ENCODE data around the gene ZMIZ1.
A peak's percentile ranks its signal among the peaks of the same experiment; 100 is the strongest.

The ZMIZ1 gene

DNA sequence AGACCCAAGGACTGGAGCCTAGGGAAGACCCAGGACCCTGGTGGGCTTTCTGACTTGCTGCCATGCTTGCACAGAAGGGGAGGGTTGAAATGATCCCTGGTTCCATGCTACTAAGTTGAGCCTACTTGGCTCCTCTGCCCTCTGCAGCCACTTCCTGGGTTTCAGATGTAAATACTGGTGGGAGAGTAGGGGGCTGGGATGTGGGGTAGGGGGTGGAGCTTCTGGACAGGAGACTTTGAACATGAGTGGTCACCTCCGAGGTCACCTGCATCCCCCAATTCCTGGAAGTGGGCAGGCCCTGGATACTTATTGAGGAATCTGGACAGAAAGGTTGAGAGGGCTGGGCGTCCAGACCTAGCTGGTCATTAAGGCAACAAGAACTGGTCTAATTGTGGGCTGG, 2.9 kb upstream of the ZMIZ1 start:
- DNase-seq (ENCODE audit: low spot score) = no peak
- FAIRE-seq = no peak

DNA sequence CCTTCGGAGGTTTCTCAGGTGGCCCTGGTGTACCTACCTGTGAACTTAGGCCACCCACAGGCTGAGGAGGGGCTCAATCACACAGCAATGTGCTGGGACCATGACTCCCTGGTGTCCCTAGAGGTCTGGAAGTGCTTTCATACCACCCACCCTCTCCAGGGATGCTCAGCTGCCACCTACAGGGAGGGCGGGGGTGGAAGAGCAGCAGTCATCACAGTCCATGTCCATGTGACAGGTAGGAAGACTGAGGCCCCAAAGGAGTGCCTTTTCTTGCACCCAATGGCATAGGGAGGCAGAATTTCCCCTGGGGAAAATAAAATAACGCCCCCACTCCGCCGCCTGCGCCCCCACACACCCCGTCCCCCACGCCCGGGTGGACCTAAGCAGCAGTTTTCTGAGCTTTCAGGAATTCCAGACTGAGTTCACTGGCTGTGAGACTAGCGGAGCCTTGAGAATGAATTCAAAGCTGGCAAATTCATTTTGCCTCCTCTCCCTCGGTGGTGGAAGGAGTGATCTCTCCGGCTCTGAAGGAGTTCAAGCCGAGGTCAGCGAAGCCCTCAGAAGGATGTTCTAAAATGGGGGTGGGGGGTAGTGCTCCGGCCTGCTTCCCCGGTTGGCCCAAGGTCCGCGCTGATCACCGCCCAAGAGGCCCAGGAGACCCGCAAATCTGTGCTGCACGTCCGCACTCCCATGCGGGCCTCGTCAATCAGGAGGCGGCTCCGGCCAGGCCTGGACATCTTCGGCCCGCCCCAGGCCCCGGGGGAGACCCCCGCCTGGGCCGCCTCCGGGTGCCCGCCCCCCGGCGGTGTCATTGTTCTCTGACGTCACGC, 2.1 kb upstream of the ZMIZ1 start:
- FAIRE-seq (no peak), DNase-seq (ENCODE audit: low spot score) (peak; percentile 41)

DNA sequence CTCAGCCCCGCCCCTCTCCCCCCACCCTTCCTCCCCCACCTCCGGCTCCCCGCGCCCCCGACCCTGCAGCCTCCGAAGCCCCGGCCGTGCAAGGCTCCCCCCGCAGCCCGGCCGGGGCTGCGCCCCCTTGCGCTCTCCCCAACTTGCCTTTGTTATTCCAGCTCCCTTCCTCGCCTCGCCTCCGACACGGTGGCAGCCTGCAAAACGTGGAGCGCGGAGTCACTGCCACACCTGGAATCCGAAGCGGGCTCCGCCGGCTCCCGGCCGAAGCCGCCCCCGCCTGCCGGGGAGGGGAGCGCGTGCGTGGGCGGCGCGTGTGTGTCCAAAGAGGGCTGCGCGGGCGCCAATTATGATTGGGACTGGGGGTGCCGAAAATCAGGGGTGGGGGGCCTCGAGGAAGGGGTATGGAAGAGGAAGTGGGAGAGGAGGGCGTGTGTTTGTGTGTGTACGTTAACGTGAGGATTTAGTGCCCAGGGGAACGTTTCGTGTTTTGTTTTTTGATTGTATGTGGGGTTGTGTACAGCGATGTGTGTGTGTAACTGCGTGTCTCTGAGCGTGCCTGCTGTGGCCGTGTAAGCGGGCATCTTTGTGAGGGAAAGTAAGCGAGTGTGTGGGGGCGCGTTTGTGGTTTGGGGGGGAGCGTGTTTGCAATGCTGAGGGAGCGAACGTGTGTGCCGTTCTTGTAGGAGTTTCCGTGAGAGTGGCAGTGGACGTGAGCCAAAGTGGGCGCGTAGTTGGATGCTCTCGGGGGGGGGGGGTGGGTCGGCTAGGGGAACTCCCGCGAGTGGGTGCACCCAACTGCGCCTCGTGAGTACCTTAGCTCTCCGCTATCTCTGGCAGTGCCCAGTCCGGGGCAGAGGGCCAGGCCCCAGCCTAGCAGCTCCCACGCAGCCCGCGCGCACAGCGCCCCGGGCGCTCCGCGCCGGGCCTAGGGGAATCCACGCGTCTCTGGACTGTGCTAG, 1.2 kb upstream of the ZMIZ1 start:
- DNase-seq (ENCODE audit: low spot score) = peak; percentile 54
- no peak for FAIRE-seq

DNA sequence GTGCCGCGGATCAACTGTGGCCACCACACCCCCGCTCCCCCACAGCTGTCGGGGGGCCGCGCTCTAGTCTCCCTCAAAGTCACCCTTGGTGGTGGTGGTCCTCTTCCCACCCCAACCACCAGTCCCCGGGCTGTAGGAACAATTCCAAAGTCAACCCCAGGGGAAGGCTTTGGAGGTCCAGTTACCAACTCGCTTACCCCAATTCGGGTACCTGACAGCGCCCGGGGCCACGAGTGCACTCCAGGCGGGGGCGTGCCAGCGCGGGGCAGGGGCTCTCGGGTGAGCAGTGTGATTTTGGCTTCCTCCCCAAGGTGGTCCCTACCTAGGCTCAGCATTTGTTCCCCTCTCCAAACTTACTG, 584 bp upstream of the ZMIZ1 start:
- DNase-seq (ENCODE audit: low spot score) (no peak), FAIRE-seq (no peak)

DNA sequence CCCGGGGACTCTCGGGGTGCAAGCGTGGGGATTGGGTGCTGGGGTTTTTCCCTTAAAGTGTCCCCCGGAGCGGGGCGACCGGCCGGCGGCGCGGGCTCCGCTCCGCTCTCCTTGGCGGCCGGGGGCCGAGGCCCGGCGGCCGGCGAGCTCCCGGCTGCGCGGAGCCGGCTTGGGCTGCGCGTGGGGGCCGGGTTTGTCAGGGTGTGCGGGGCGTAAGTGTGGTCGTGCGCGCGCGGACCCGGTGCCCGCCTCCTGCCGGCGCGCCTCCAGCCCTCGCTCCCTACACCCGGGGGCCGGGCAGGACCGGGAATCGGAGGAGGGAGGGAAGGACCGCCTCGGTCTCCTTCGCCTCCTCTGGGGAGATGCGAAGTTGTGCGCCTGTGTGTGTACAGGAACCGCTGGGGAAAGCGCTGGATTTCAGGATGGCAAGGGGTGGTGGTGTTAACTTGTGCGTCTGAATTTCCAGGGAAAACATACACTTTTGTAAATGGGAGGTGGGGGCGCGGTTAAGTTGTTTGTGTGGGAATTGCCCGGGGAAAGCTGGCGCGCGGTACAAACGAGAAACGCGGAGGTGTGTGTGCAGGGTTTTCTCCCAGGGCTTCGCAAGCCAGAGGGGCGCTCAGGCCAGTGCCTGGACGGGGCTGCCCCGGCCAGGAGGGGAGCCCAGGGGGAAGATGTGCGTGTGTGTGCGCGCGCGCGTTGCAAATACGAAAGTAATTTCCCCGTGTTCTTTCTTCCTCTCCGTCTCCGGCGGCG, 737 bp downstream of the ZMIZ1 start:
- peak; percentile 10 for DNase-seq (ENCODE audit: low spot score)
- no peak for FAIRE-seq

DNA sequence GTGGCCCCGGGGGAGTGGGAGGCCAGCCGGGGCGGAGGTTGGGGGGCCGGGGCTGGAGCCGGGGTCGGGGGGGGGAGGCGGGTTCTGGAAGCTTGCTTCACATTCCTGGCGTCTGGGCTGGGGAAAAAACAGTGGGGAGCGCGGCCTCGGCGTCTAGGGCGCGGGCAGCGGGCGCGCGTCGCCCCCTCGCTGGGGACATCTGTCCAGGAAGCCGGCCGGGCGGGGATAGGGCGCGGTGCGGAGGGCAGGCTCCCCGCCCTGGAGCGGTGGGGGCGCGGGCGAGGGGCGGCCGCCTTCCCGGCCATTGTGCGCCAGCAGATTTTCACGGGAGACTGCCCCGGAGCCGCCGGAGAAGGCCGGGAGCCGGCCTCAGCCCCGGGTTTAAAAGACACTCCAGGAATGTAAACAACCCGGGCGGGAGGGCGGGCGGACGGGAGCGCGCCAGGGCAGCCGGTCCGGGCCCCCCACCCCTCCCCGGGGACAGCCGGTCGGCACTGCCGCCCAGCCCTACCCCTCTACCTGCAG, 1.4 kb downstream of the ZMIZ1 start:
- DNase-seq (ENCODE audit: low spot score) (peak; percentile 18), FAIRE-seq (no peak)

DNA sequence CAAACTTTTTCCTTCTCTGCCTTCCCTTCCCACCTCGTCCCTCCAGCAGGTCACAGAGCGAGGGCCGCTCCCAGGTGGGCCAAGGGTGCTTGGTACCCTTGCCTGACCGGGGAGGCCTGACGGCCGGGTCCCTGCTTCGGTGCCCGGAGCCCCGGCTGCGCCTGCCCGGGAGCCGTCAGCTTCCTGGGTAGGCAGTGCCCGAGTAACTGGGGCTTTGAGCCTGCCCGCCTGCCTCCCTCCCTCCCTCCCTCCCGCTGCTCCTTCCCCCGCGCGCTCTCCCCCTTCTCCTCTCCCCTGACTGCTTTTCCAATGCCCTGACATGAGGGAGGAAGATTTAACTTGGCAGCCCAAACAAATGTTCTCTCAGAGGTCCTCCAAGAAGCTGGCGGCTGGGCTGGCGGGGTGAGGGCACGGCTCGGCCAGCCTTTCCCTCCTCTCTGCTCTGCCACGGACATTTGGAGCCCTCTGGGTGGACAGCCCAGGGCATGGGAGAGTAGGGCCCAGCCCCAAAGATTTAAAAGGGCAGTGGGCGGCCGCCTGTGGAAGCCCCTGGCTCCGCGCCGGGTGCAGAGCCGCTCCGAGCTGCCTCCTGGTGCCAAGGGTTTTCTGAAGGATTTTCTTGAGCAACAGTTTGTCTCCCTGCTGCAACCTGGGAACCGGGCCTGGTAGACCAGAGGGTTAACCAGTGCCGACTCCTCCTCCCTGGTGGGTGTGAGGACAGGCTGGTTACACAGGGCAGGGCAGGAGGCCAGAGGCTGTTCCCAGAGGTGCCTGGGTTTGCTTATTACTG, 2.0 kb downstream of the ZMIZ1 start:
- FAIRE-seq (no peak), DNase-seq (ENCODE audit: low spot score) (peak; percentile 55)

DNA sequence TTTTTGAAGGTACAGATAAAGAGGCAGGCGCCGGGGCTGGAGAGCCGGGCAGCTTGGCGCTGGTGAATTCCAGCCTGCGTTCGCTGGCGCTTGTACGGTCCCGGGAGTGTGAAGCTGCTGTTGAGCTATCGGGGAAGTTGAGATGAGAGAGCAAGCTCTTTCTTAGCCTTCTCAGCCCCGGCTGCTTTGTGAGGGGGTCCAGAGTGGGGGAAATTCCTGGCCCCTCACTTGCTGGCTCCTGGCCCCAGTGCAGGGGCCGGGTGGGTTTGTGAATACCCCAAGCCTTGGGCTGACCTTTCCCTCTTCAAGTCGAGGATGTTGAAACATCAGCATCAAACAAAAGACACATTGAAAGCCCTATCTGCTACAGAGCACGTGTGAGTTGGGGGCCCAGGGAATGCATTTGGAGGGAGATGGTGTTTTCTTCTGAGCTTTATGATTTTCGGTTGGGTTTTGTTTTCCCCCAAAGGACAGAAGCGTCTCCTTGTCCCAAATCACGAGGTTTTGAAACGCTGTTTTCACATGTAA, 2.7 kb downstream of the ZMIZ1 start:
- no peak for FAIRE-seq

DNA sequence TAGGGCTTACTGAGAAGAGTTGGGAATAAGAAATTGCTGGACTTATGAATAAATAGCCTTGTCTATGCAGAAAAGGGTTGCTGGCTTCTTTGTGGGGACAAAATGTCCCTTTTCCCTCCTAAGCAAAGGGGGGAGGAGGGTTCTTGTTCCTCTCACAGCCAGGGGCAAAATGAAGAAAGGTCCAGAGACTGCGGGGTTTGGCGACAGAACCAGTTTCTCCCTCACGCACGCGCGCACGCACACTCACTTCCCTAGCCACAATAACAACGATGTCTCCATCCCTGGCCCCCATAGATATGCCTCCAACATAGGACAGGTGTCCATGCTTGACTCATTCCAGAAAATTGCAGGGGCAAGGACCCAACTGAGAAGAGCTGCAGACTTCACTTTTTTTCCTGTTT, 3.3 kb downstream of the ZMIZ1 start:
- FAIRE-seq (no peak), DNase-seq (ENCODE audit: low spot score) (no peak)

More for the DNA sequence above, 2.7 kb downstream of the ZMIZ1 start:
- no peak for DNase-seq (ENCODE audit: low spot score)

DNA sequence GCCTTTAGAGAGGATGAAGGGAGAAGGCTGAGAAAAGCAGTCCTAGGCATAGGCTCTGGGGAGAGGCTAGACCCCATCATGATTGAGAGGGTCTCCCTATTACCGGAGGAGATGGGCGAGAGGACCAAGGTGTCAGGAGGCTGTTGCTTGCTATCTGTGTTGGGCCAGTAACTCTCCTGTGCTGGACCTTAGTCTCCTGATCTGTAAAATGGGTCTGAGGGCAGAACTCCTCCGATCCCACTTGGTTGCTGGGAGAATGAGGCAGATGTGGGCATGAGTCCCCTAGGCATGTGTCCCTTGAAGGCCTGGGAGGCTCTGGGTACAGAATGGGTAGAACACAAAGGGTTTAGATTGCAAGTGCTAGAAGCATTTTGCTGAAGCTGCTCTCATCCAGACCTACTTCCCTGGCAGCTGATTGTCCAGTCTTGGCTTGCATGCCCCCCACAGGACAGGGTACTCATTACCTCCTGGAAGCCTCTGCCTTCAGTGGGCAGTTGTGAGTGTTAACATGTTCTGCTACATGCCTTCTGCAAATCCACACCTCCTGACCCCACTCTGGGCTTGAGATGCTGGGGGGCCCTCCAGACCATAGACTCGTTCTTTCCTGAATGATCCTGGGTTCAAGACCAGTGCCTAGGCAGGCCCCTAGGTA, 4.4 kb downstream of the ZMIZ1 start:
- FAIRE-seq = no peak
- DNase-seq (ENCODE audit: low spot score) = no peak

DNA sequence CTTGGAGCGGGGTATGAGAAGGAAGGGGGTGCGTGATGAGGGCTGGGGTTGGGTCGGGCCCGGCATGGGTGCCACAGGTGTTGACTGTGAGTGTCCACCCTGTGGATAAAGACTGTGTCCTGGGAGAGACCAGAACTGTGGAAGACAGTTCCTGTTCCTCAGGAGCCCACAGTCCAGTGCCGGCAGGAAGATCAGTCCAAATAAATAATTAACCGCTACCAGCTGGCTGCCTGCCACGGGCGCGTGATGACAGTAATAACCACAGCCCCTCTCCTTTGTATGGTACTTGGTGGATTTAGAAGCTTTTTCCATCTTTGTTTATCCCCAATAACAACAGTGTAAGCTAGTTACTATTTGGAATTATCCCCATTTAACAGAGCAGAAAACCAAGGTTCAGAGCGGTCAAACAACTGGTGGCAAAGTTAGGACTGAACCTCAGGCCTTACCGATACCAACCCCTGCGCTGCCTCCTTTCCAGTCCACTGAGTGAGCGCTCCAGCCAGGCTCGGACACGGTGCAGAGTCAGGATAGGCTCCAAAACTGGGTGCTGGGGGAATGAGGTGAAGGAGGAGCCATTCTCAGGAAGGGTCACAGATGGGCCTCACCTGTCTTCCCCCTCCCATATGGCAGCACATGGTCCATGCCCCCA, 5.1 kb downstream of the ZMIZ1 start:
- peak; percentile 74 for DNase-seq (ENCODE audit: low spot score)
- peak; percentile 82 for FAIRE-seq

DNA sequence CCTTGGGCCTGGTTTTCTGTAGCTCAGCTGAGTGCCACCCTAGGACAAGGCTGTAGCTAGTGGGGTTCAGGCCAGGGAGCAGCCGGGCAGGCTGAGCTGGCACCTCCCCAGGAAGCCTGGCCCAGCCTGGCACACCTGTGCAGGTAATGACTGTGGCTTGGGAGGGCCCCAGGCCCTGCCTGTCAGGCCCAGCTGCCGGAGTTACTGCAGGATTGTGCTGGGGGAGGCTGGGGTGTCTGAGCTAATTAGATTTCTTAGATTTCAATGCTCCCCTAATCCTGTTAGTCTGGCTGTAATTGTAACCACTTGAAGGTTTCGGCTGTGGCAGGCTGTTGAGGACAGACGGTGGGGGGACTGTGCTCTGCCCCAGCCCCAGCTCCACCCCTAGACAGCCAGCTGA, 6.0 kb downstream of the ZMIZ1 start:
- FAIRE-seq (no peak), DNase-seq (ENCODE audit: low spot score) (no peak)

DNA sequence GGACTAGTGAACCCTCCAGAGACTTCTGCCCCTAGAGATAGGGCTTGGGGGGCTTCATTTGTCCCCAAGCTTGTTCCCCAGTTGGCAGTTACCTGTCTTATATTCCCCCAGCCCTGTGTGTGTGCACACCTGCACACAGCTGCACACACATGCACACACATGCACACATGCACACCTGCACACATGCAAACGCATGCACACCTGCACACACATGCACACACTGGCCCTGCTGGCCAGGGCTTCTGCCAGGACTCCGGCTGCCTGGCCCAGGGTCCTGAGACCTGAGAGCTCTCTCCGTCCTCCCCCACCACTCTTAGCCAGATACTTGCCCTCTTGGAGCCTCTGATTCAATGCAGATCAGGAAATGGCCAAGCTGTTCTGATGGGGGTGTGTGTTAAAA, 6.7 kb downstream of the ZMIZ1 start:
- DNase-seq (ENCODE audit: low spot score) = no peak
- no peak for FAIRE-seq

DNA sequence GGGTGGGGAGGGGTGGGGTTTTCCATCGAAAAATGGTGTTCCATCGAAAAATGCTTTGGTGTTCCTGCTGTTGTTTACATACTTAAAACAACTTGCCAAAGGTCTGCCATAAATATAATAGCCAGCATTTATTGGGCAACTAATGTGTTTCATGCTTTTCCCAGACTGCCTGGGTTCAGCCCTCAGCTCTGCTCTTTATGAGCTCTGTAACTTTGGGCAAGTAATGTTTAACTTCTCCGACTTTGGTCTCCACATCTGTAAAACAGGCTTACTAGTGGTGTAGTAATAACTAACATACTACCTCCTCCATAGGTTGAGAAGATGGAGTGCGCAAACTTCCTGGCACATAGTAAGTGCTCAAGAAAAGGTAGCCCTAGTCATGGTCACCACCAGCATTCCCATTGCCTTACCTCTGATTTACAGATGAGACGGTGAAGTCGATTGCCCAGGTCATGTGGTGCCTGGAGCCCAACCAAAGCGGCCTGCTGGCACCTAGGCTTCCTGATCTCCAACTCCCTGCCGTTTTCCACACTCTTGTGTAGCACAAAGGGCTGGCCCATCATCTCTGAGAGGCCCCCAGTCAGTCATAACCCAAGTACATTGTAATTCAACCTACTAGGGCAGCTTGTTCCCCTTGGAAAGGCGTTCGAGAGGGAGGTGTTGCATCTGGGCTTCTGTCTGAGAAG, 8.9 kb downstream of the ZMIZ1 start:
- DNase-seq (ENCODE audit: low spot score) (no peak), FAIRE-seq (no peak)

DNA sequence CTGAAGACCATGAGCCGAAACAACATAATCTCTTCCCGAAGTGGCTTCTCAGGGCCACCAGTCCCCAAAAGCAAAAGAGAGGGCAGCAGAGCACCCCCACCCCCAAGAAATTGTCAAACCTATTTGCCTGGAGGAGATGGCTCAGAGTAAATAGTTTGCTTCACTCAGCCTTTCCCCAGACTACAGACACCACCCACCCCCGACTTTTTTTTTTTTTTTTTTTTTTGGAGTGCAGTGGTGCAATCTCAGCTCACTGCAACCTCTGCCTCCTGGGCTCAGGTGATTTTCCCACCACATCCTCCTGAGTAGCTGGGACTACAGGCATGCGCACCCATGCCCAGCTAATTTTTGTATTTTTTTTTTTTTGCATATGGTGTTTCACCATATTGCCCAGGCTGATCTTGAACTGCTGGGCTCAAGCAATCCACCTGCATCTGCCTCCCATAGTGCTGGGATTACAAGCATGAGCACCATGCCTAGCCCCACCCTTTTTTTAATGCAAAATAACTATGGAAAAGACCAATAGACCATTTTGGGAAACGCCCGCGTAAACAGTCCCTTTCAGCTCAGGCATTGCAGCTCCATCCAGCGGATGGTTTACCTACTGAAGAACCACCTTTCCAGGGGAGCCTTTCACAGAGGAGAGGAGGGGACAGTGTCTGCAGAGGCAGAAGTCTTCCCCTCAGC, 9.7 kb downstream of the ZMIZ1 start:
- DNase-seq (ENCODE audit: low spot score) (no peak), FAIRE-seq (no peak)

DNA sequence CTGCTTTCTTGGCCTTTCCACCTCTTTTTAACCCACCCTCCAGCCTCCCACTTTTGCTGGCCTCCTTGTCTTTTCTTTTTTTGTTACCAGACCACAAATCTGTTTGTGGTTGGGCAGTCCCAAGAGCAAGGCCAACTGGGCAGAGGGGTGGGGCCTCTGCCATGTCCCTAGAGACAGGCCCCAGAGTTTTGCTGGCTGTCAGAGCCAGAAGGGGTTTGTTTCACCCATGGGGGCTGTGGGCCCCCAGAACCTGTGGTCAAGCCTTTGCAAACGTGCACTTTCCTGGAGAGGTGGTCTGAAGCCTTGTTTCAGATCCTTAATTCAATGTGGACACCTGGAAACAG, 10.3 kb downstream of the ZMIZ1 start:
- FAIRE-seq (no peak), DNase-seq (ENCODE audit: low spot score) (no peak)

DNA sequence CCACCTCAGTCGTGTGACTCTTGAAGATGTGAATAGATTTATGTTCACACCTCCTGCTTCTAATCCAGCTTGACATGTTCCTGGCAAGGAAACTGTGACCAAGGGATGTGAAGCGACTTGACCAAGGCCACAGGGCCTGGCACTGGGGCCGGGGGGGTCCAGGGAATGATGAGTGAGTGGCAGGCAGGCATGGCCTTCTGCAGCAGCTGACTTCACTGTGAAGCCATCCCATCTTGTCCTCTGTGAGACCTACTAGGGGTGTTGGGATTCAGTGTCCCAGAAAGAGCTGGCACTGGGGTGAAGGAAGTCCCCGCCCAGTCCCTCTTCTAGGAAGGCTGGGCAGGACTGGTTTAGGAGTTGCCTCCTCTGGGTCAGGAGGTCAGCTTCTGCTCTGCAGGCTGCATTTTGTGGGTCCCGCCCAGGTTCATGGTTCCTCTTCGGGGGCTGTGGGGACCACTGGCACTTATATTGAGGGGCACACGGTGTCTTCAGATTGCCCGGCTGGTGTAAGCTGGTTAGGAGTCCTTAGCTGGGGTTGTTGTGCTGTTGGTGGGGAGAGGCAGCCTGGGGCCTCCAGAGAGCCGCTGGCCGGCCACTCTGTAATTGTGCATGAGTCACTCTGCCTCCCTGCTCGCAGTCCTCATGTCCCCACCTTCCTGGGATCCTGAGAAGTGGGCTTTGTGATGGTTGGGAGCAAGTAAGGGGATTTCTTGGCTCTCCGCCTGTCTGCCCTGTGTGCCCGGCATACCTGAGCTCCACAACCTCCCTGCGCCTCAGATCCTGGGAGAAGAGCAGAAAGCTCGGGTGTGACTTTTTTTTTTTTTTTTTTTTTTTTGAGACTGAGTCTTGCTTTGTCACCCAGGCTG, 11.0 kb downstream of the ZMIZ1 start:
- no peak for FAIRE-seq
- peak; percentile 44 for DNase-seq (ENCODE audit: low spot score)

All from RCC 7860 (cell line).